IPS-20b (cell line): ENCODE data around the gene ARFGAP3.

ENCODE experiments used
- H3K27ac ChIP-seq: one replicate; pipeline ENCODE4 v1.5.1; 2013; ENCODE audit warnings: low read length
- H3K27me3 ChIP-seq: 2 replicates; pipeline ENCODE4 v1.6.1; 2013; ENCODE audit warnings: mild to moderate bottlenecking, low read length, inconsistent platforms; ENCODE audit not compliant: insufficient read depth
- H3K36me3 ChIP-seq: 2 replicates; pipeline ENCODE4 v1.6.1; 2013; ENCODE audit warnings: low read depth, mild to moderate bottlenecking, inconsistent platforms, low read length, moderate library complexity; ENCODE audit not compliant: insufficient read depth
- H3K4me1 ChIP-seq: 2 replicates; pipeline ENCODE4 v1.6.1; 2013; ENCODE audit warnings: mild to moderate bottlenecking, control low read depth, inconsistent platforms, low read length, moderate library complexity; ENCODE audit not compliant: insufficient read depth
- H3K4me3 ChIP-seq: 2 replicates; pipeline ENCODE4 v1.5.1; 2013; ENCODE audit warnings: mild to moderate bottlenecking, low read length, inconsistent platforms
- H3K9ac ChIP-seq: 2 replicates; pipeline ENCODE4 v1.6.1; 2013; ENCODE audit warnings: low read depth, mild to moderate bottlenecking, inconsistent platforms, low read length, moderate library complexity
- H3K9me3 ChIP-seq: 2 replicates; pipeline ENCODE4 v1.6.1; 2013; ENCODE audit warnings: mild to moderate bottlenecking, low read depth, low read length, inconsistent platforms; ENCODE audit not compliant: insufficient read depth

Gene ARFGAP3

GRCh38 chr22:42833104-42833503, 24.0 kb downstream of the ARFGAP3 start:
- Histone ChIP-seq H3K36me3 (no peaks in the 10 kb centered on the region; the same call in 1 of the 2 replicates), H3K27me3 (no peaks in the 10 kb centered on the region), H3K4me1 (no peaks in the 10 kb centered on the region), H3K9me3 (no peaks in the 10 kb centered on the region), H3K9ac (no peak overlapping the region), H3K27ac (no peak overlapping the region), H3K4me3 (no peak overlapping the region)

- no peaks in the 10 kb centered on the region for H3K27me3 ChIP-seq
- no peak overlapping the region for H3K9ac ChIP-seq
- no peak overlapping the region for H3K27ac ChIP-seq
- no peaks in the 10 kb centered on the region for H3K4me1 ChIP-seq
- H3K4me3 ChIP-seq, result no peak overlapping the region
- no peaks in the 10 kb centered on the region for H3K9me3 ChIP-seq
- no peaks in the 10 kb centered on the region; the same call in 1 of the 2 replicates for H3K36me3 ChIP-seq
Measured at GRCh38 chr22:42831712-42832111, 25.4 kb downstream of the ARFGAP3 start.

- Histone ChIP-seq H3K27ac (no peak overlapping the region), H3K9me3 (no peaks in the 10 kb centered on the region), H3K9ac (no peak overlapping the region), H3K4me1 (no peaks in the 10 kb centered on the region), H3K4me3 (no peak overlapping the region), H3K27me3 (no peaks in the 10 kb centered on the region), H3K36me3 (no peaks in the 10 kb centered on the region; the same call in 1 of the 2 replicates)
Measured at GRCh38 chr22:42830161-42830560, 26.9 kb downstream of the ARFGAP3 start.

GRCh38 chr22:42829302-42829701, 27.8 kb downstream of the ARFGAP3 start:
- Histone ChIP-seq H3K4me1 (no peaks in the 10 kb centered on the region), H3K27me3 (no peaks in the 10 kb centered on the region), H3K4me3 (no peak overlapping the region), H3K9me3 (no peaks in the 10 kb centered on the region), H3K9ac (no peak overlapping the region), H3K36me3 (no peaks in the 10 kb centered on the region; the same call in 1 of the 2 replicates), H3K27ac (no peak overlapping the region)

- Histone ChIP-seq H3K4me3 (no peak overlapping the region), H3K9me3 (peaks cover 5% of the 10 kb centered on the region), H3K9ac (no peak overlapping the region), H3K4me1 (no peaks in the 10 kb centered on the region), H3K27me3 (no peaks in the 10 kb centered on the region), H3K27ac (no peak overlapping the region), H3K36me3 (no peaks in the 10 kb centered on the region; the same call in 1 of the 2 replicates)
Measured at GRCh38 chr22:42825796-42826195, 31.3 kb downstream of the ARFGAP3 start.

GRCh38 chr22:42821386-42821785, 35.7 kb downstream of the ARFGAP3 start:
- no peak overlapping the region for H3K27ac ChIP-seq
- no peak overlapping the region for H3K9ac ChIP-seq
- H3K4me1 ChIP-seq, result no peaks in the 10 kb centered on the region
- no peaks in the 10 kb centered on the region for H3K27me3 ChIP-seq
- peaks cover 5% of the 10 kb centered on the region for H3K9me3 ChIP-seq
- H3K36me3 ChIP-seq, result no peaks in the 10 kb centered on the region
- H3K4me3 ChIP-seq, result no peak overlapping the region

- Histone ChIP-seq H3K4me1 (no peaks in the 10 kb centered on the region), H3K36me3 (no peaks in the 10 kb centered on the region), H3K9me3 (peaks cover 5% of the 10 kb centered on the region), H3K4me3 (no peak overlapping the region), H3K9ac (no peak overlapping the region), H3K27ac (no peak overlapping the region), H3K27me3 (no peaks in the 10 kb centered on the region)
Measured at GRCh38 chr22:42820045-42820763, 36.9 kb downstream of the ARFGAP3 start.

- H3K9ac ChIP-seq, result no peak overlapping the region
- no peak overlapping the region for H3K27ac ChIP-seq
- no peaks in the 10 kb centered on the region for H3K36me3 ChIP-seq
- H3K9me3 ChIP-seq, result peaks cover 5% of the 10 kb centered on the region
- no peaks in the 10 kb centered on the region for H3K4me1 ChIP-seq
- no peaks in the 10 kb centered on the region for H3K27me3 ChIP-seq
- H3K4me3 ChIP-seq, result no peak overlapping the region
Measured at GRCh38 chr22:42819412-42820044, 37.5 kb downstream of the ARFGAP3 start.

GRCh38 chr22:42817556-42817955, 39.5 kb downstream of the ARFGAP3 start:
- no peak overlapping the region for H3K27ac ChIP-seq
- H3K27me3 ChIP-seq, result no peaks in the 10 kb centered on the region
- no peaks in the 10 kb centered on the region for H3K4me1 ChIP-seq
- H3K4me3 ChIP-seq, result no peak overlapping the region
- no peak overlapping the region for H3K9ac ChIP-seq
- no peaks in the 10 kb centered on the region for H3K36me3 ChIP-seq
- H3K9me3 ChIP-seq, result peaks cover 5% of the 10 kb centered on the region

GRCh38 chr22:42816336-42816735, 40.7 kb downstream of the ARFGAP3 start:
- H3K4me3 ChIP-seq, result no peak overlapping the region

GRCh38 chr22:42814616-42815015, 42.5 kb downstream of the ARFGAP3 start:
- Histone ChIP-seq H3K9me3 (no peaks in the 10 kb centered on the region), H3K27me3 (no peaks in the 10 kb centered on the region), H3K9ac (no peak overlapping the region), H3K27ac (no peak overlapping the region), H3K4me3 (no peak overlapping the region), H3K4me1 (no peaks in the 10 kb centered on the region), H3K36me3 (no peaks in the 10 kb centered on the region; the same call in 1 of the 2 replicates)

More at GRCh38 chr22:42816336-42816735, 40.7 kb downstream of the ARFGAP3 start:
- peaks cover 1% of the 10 kb centered on the region for H3K9me3 ChIP-seq
- H3K27ac ChIP-seq, result no peak overlapping the region
- H3K36me3 ChIP-seq, result no peaks in the 10 kb centered on the region
- no peak overlapping the region for H3K9ac ChIP-seq
- H3K27me3 ChIP-seq, result no peaks in the 10 kb centered on the region
- no peaks in the 10 kb centered on the region for H3K4me1 ChIP-seq

- no peak overlapping the region for H3K9ac ChIP-seq
- no peaks in the 10 kb centered on the region for H3K27me3 ChIP-seq
- H3K27ac ChIP-seq, result no peak overlapping the region
- H3K4me1 ChIP-seq, result no peaks in the 10 kb centered on the region
- H3K36me3 ChIP-seq, result no peaks in the 10 kb centered on the region; the same call in 1 of the 2 replicates
- no peak overlapping the region for H3K4me3 ChIP-seq
- no peaks in the 10 kb centered on the region for H3K9me3 ChIP-seq
Measured at GRCh38 chr22:42814215-42814614, 42.9 kb downstream of the ARFGAP3 start.
